HepG2 (cell line): Measurements from ENCODE around the gene RAB23. TPM values are rescaled to one million over a fixed set of nuclear protein-coding genes. Genes with fewer than 3 reads are reported as not detected.

Experiments
- GLI4 ChIP-seq: sonication (generic); formaldehyde crosslinking; IDR thresholded peaks from 2 replicates; pipeline ENCODE4 v1.5.1; 2020; ENCODE audit warnings: missing genetic modification reagents, mild to moderate bottlenecking, moderate library complexity, borderline replicate concordance
- KAT2B ChIP-seq: fragments of 150-350 bp; IDR thresholded peaks from 2 replicates; pipeline ENCODE4 v1.6.1; 2014; ENCODE audit warnings: low read depth, low read length, borderline replicate concordance
- ZNF430 ChIP-seq: sonication (generic); formaldehyde crosslinking; IDR thresholded peaks from 2 replicates; pipeline ENCODE4 v1.9.0; 2021; ENCODE audit warnings: mild to moderate bottlenecking, missing genetic modification reagents
- ZNF670 ChIP-seq: sonication (generic); formaldehyde crosslinking; IDR thresholded peaks from 2 replicates; pipeline ENCODE4 v1.8.0; 2022; ENCODE audit warnings: mild to moderate bottlenecking, missing genetic modification reagents, borderline replicate concordance
- ZNF747 ChIP-seq: sonication (generic); formaldehyde crosslinking; IDR thresholded peaks from 2 replicates; pipeline ENCODE4 v1.8.1; 2023; ENCODE audit warnings: missing genetic modification reagents, mild to moderate bottlenecking, borderline replicate concordance
- ZNF816 ChIP-seq: sonication (generic); formaldehyde crosslinking; IDR thresholded peaks from 2 replicates; pipeline ENCODE4 v1.8.0; 2022; ENCODE audit warnings: missing genetic modification reagents, mild to moderate bottlenecking, borderline replicate concordance
- polyA plus RNA-seq, 8 experiments: library from polyadenylated mRNA; depleted of rRNA in 3 of 8; stranded (reverse) in 7 of 8; unstranded in 1 of 8; fragments of >200 nt; fragmentation: Illumina TruSeq in 4 of 8; extraction: Trizol in 4 of 8; gene quantifications; 2 replicates each; pipeline versions ENCODE4 v1.2.1 to v1.2.3, GENCODE V29; 2011 to 2016; ENCODE audit warnings: low read depth in 4 of 8, missing spikeins in 1 of 8, mixed read lengths in 1 of 8; ENCODE audit not compliant: insufficient read depth in 1 of 8
- total RNA-seq, 5 experiments: library from RNA; depleted of rRNA; stranded (reverse); fragments of >200 nt; fragmentation: Illumina TruSeq; extraction: Trizol; gene quantifications; 2 replicates each; pipeline ENCODE4 v1.2.3, GENCODE V29; 2016; ENCODE audit warnings: low read depth in 1 of 5
- TF ChIP-seq, protein P1 (sequence below): conservative IDR thresholded peaks from 2 replicates; pipeline ENCODE4 v1.6.1; 2018; ENCODE audit warnings: missing genetic modification reagents
- TF ChIP-seq, protein P2 (sequence below): sonication (generic); formaldehyde crosslinking; IDR thresholded peaks from 2 replicates; pipeline ENCODE4 v1.4.0; 2020; ENCODE audit warnings: mild to moderate bottlenecking, missing genetic modification reagents
- TF ChIP-seq, protein P3 (sequence below): sonication (generic); formaldehyde crosslinking; IDR thresholded peaks from 2 replicates; pipeline ENCODE4 v1.9.0; 2021; ENCODE audit warnings: mild to moderate bottlenecking, missing genetic modification reagents
- TF ChIP-seq, protein P4 (sequence below): sonication (generic); formaldehyde crosslinking; IDR thresholded peaks from 2 replicates; pipeline ENCODE4 v1.5.0; 2020; ENCODE audit warnings: mild to moderate bottlenecking, missing genetic modification reagents
- TF ChIP-seq, protein P5 (sequence below): sonication (generic); formaldehyde crosslinking; IDR thresholded peaks from 2 replicates; pipeline ENCODE4 v1.4.0; 2020; ENCODE audit warnings: missing genetic modification reagents, mild to moderate bottlenecking, borderline replicate concordance
- TF ChIP-seq, protein P6 (sequence below): sonication (generic); formaldehyde crosslinking; IDR thresholded peaks from 2 replicates; pipeline ENCODE4 v1.8.1; 2023; ENCODE audit warnings: mild to moderate bottlenecking, missing genetic modification reagents

RAB23 gene
- total and polyA plus RNA-seq, 2 of the 13 experiments (the other 11 are each of a cell fraction or from before 2014, with no cell fraction given) = 5.5 to 16.4 TPM

DNA sequence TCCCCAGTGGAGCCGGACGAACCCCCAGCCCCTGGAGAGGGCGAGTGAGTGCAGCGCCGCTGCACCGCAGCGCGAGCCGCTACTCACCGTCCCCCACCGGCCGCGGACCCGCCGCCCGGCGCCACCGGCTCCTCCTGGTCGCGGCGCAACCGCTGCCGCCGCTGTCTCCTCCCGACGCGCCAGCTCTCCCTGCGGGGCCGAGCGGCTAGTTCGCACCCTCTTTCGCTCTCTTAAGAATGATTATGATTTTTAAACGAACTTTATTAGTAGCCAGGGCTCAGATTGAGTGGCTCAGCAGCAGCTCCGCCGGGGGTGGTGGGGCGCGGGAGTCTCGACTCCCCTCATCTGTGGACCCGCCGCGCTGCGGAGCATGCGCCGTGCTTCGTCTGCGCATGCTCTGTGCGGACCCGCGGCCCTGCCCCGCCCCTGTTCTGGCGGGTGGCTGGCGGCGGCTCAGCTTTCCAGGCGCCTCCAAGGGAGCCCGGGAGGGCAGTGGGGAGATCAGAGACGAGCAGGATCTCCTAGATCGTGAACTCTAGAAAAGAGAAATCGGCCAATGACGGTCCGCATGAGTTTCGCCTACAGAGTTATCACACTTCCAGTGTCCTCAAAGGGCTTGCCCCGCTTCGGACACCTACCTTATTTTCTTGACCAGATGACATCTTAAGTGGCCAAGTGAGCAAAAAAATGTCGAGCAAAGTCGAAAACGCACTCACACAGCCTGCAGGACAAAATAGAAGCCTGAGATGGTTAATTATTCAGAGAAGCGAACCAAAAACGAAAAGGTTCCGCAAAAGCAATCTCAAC is at the start of gene RAB23 (continued):
- TF ChIP-seq, protein P1, sequence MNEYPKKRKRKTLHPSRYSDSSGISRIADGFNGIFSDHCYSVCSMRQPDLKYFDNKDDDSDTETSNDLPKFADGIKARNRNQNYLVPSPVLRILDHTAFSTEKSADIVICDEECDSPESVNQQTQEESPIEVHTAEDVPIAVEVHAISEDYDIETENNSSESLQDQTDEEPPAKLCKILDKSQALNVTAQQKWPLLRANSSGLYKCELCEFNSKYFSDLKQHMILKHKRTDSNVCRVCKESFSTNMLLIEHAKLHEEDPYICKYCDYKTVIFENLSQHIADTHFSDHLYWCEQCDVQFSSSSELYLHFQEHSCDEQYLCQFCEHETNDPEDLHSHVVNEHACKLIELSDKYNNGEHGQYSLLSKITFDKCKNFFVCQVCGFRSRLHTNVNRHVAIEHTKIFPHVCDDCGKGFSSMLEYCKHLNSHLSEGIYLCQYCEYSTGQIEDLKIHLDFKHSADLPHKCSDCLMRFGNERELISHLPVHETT (CRISPR knock-in tag) = 0 out of 2 replicates have a peak, but pooled peaks have one; percentile 15
- TF ChIP-seq ZNF430 (CRISPR knock-in tag) (0 out of 2 replicates have a peak, but pooled peaks have one; percentile 22), KAT2B (no peak), ZNF816 (no peak), GLI4 (CRISPR knock-in tag) (0 out of 2 replicates have a peak, but pooled peaks have one; percentile 15), ZNF670 (CRISPR knock-in tag) (peak; percentile 67; the same call in 1 of the 2 replicates), ZNF747 (CRISPR knock-in tag) (peak; percentile 89)
- TF ChIP-seq, protein P2, sequence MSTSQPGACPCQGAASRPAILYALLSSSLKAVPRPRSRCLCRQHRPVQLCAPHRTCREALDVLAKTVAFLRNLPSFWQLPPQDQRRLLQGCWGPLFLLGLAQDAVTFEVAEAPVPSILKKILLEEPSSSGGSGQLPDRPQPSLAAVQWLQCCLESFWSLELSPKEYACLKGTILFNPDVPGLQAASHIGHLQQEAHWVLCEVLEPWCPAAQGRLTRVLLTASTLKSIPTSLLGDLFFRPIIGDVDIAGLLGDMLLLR (CRISPR knock-in tag) = no peak
- TF ChIP-seq, protein P3, sequence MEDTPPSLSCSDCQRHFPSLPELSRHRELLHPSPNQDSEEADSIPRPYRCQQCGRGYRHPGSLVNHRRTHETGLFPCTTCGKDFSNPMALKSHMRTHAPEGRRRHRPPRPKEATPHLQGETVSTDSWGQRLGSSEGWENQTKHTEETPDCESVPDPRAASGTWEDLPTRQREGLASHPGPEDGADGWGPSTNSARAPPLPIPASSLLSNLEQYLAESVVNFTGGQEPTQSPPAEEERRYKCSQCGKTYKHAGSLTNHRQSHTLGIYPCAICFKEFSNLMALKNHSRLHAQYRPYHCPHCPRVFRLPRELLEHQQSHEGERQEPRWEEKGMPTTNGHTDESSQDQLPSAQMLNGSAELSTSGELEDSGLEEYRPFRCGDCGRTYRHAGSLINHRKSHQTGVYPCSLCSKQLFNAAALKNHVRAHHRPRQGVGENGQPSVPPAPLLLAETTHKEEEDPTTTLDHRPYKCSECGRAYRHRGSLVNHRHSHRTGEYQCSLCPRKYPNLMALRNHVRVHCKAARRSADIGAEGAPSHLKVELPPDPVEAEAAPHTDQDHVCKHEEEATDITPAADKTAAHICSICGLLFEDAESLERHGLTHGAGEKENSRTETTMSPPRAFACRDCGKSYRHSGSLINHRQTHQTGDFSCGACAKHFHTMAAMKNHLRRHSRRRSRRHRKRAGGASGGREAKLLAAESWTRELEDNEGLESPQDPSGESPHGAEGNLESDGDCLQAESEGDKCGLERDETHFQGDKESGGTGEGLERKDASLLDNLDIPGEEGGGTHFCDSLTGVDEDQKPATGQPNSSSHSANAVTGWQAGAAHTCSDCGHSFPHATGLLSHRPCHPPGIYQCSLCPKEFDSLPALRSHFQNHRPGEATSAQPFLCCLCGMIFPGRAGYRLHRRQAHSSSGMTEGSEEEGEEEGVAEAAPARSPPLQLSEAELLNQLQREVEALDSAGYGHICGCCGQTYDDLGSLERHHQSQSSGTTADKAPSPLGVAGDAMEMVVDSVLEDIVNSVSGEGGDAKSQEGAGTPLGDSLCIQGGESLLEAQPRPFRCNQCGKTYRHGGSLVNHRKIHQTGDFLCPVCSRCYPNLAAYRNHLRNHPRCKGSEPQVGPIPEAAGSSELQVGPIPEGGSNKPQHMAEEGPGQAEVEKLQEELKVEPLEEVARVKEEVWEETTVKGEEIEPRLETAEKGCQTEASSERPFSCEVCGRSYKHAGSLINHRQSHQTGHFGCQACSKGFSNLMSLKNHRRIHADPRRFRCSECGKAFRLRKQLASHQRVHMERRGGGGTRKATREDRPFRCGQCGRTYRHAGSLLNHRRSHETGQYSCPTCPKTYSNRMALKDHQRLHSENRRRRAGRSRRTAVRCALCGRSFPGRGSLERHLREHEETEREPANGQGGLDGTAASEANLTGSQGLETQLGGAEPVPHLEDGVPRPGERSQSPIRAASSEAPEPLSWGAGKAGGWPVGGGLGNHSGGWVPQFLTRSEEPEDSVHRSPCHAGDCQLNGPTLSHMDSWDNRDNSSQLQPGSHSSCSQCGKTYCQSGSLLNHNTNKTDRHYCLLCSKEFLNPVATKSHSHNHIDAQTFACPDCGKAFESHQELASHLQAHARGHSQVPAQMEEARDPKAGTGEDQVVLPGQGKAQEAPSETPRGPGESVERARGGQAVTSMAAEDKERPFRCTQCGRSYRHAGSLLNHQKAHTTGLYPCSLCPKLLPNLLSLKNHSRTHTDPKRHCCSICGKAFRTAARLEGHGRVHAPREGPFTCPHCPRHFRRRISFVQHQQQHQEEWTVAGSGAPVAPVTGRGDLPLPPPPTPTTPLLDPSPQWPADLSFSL (CRISPR knock-in tag) = no peak
- TF ChIP-seq, protein P4, sequence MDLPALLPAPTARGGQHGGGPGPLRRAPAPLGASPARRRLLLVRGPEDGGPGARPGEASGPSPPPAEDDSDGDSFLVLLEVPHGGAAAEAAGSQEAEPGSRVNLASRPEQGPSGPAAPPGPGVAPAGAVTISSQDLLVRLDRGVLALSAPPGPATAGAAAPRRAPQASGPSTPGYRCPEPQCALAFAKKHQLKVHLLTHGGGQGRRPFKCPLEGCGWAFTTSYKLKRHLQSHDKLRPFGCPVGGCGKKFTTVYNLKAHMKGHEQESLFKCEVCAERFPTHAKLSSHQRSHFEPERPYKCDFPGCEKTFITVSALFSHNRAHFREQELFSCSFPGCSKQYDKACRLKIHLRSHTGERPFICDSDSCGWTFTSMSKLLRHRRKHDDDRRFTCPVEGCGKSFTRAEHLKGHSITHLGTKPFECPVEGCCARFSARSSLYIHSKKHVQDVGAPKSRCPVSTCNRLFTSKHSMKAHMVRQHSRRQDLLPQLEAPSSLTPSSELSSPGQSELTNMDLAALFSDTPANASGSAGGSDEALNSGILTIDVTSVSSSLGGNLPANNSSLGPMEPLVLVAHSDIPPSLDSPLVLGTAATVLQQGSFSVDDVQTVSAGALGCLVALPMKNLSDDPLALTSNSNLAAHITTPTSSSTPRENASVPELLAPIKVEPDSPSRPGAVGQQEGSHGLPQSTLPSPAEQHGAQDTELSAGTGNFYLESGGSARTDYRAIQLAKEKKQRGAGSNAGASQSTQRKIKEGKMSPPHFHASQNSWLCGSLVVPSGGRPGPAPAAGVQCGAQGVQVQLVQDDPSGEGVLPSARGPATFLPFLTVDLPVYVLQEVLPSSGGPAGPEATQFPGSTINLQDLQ (CRISPR knock-in tag) = peak; percentile 88
- TF ChIP-seq, protein P5, sequence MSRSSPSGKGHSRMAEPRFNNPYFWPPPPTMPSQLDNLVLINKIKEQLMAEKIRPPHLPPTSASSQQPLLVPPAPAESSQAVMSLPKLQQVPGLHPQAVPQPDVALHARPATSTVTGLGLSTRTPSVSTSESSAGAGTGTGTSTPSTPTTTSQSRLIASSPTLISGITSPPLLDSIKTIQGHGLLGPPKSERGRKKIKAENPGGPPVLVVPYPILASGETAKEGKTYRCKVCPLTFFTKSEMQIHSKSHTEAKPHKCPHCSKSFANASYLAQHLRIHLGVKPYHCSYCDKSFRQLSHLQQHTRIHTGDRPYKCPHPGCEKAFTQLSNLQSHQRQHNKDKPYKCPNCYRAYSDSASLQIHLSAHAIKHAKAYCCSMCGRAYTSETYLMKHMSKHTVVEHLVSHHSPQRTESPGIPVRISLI (CRISPR knock-in tag) = no peak
- TF ChIP-seq, protein P6, sequence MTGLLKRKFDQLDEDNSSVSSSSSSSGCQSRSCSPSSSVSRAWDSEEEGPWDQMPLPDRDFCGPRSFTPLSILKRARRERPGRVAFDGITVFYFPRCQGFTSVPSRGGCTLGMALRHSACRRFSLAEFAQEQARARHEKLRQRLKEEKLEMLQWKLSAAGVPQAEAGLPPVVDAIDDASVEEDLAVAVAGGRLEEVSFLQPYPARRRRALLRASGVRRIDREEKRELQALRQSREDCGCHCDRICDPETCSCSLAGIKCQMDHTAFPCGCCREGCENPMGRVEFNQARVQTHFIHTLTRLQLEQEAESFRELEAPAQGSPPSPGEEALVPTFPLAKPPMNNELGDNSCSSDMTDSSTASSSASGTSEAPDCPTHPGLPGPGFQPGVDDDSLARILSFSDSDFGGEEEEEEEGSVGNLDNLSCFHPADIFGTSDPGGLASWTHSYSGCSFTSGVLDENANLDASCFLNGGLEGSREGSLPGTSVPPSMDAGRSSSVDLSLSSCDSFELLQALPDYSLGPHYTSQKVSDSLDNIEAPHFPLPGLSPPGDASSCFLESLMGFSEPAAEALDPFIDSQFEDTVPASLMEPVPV (CRISPR knock-in tag) = no peak
